DND-41 (cell line): ENCODE results near the gene CDKN1C.

ENCODE experiments used
- ATAC-seq: fragments of 200-7000 bp; cut with Tn5 transposase; 3 replicates; pipeline ENCODE4 v1.9.1; 2021; ENCODE audit warnings: low read depth; ENCODE audit not compliant: insufficient read depth
- DNase-seq: peaks from one replicate; pipeline ENCODE4 v3.0.0-alpha.2; 2020
- H2AFZ ChIP-seq: 2 replicates; pipeline ENCODE4 v1.6.0; 2012; ENCODE audit warnings: low read depth, low read length
- H3K27ac ChIP-seq: 2 replicates; pipeline ENCODE4 v1.5.1; 2012; ENCODE audit warnings: low read length, inconsistent platforms
- H3K27me3 ChIP-seq: fragments of 200-600 bp; sonication (generic); 2 replicates; pipeline ENCODE4 v1.6.0; 2012; ENCODE audit warnings: low read length, mild to moderate bottlenecking, inconsistent platforms; ENCODE audit not compliant: insufficient read depth, poor library complexity
- H3K36me3 ChIP-seq: 2 replicates; pipeline ENCODE4 v1.5.1; 2012; ENCODE audit warnings: low read length, inconsistent platforms; ENCODE audit not compliant: insufficient read depth
- H3K4me1 ChIP-seq: 2 replicates; pipeline ENCODE4 v1.5.1; 2012; ENCODE audit warnings: mild to moderate bottlenecking, low read length; ENCODE audit not compliant: insufficient read depth
- H3K4me2 ChIP-seq: 2 replicates; pipeline ENCODE4 v1.6.0; 2012; ENCODE audit warnings: mild to moderate bottlenecking, moderate library complexity, low read length, inconsistent platforms; ENCODE audit not compliant: insufficient read depth
- H3K4me3 ChIP-seq, 2 experiments: fragments of 200-600 bp in 1 of 2; shearing (Covaris generic) in 1 of 2; 2 replicates each; pipeline ENCODE4 v1.5.1; 2012 to 2016; ENCODE audit warnings: inconsistent platforms in 2 of 2, low read length in 2 of 2, mild to moderate bottlenecking in 2 of 2, low read depth in 1 of 2, moderate library complexity in 1 of 2
- H3K79me2 ChIP-seq: 2 replicates; pipeline ENCODE4 v1.6.0; 2012; ENCODE audit warnings: low read length, inconsistent platforms; ENCODE audit not compliant: insufficient read depth
- H3K9ac ChIP-seq: 2 replicates; pipeline ENCODE4 v1.6.0; 2012; ENCODE audit warnings: low read depth, mild to moderate bottlenecking, inconsistent platforms, low read length, moderate library complexity
- H3K9me3 ChIP-seq: 2 replicates; pipeline ENCODE4 v1.5.1; 2012; ENCODE audit warnings: low read length, moderate library complexity, mild to moderate bottlenecking, inconsistent platforms; ENCODE audit not compliant: insufficient read depth, severe bottlenecking
- H4K20me1 ChIP-seq: 2 replicates; pipeline ENCODE4 v1.6.0; 2012; ENCODE audit warnings: low read length; ENCODE audit not compliant: insufficient read depth
- CTCF ChIP-seq: IDR thresholded peaks from 2 replicates; pipeline ENCODE4 v1.5.1; 2012; ENCODE audit warnings: borderline replicate concordance, low read length, moderate library complexity, mild to moderate bottlenecking; ENCODE audit not compliant: poor library complexity, severe bottlenecking; ENCODE audit errors: extremely low read depth
- EZH2 ChIP-seq: IDR thresholded peaks from 3 replicates; pipeline ENCODE4 v1.6.1; 2012; ENCODE audit warnings: borderline replicate concordance, low read depth, mild to moderate bottlenecking, moderate library complexity, low read length, inconsistent platforms; ENCODE audit not compliant: severe bottlenecking

Gene CDKN1C

GRCh38 chr11:2899080-2899783, 13.7 kb upstream of the CDKN1C start:
- ATAC-seq (no peak), DNase-seq (no peak)
- Histone ChIP-seq H4K20me1 (no peaks in the 10 kb centered on the region), H3K4me2 (no peak overlapping the region), H3K4me1 (peaks cover 24% of the 10 kb centered on the region), H3K27ac (no peak overlapping the region), H3K27me3 (no peaks in the 10 kb centered on the region), H3K79me2 (no peaks in the 10 kb centered on the region), H3K9ac (no peak overlapping the region), H3K9me3 (no peaks in the 10 kb centered on the region), H2AFZ (no peak overlapping the region), H3K4me3 (no peak overlapping the region), H3K36me3 (no peaks in the 10 kb centered on the region)
- TF ChIP-seq EZH2 (no peak), CTCF (no peak)

- Histone ChIP-seq H3K36me3 (no peaks in the 10 kb centered on the region), H3K4me1 (peaks cover 21% of the 10 kb centered on the region), H3K27me3 (no peaks in the 10 kb centered on the region), H3K9ac (no peak overlapping the region), H2AFZ (no peak overlapping the region), H3K27ac (no peak overlapping the region), H3K79me2 (no peaks in the 10 kb centered on the region), H3K9me3 (no peaks in the 10 kb centered on the region), H3K4me2 (no peak overlapping the region), H4K20me1 (no peaks in the 10 kb centered on the region), H3K4me3 (no peak overlapping the region)
- DNase-seq (peak; percentile 43), ATAC-seq (no peak)
- TF ChIP-seq CTCF (no peak), EZH2 (no peak)
Observed at GRCh38 chr11:2898366-2899079, 12.9 kb upstream of the CDKN1C start.

- Histone ChIP-seq H4K20me1 (no peaks in the 10 kb centered on the region), H3K4me2 (no peak overlapping the region), H3K36me3 (no peaks in the 10 kb centered on the region), H3K27me3 (no peaks in the 10 kb centered on the region), H3K4me3 (no peak overlapping the region), H3K9me3 (no peaks in the 10 kb centered on the region), H3K79me2 (no peaks in the 10 kb centered on the region), H2AFZ (no peak overlapping the region), H3K27ac (no peak overlapping the region), H3K4me1 (peaks cover 18% of the 10 kb centered on the region), H3K9ac (no peak overlapping the region)
- ATAC-seq (no peak), DNase-seq (no peak)
- no peak for TF ChIP-seq EZH2
- no peak for TF ChIP-seq CTCF
Observed at GRCh38 chr11:2897048-2897447, 11.5 kb upstream of the CDKN1C start.
